PFSK-1 (cell line): ENCODE data around the gene NRARP.

ENCODE experiments used
- FOXP2 ChIP-seq: optimal IDR thresholded peaks from 2 replicates; pipeline ENCODE3; 2011; ENCODE audit warnings: borderline replicate concordance, control low read depth, inconsistent platforms; ENCODE audit not compliant: insufficient read depth; ENCODE audit errors: extremely low read length, extremely low read depth
- POLR2AphosphoS5 ChIP-seq: IDR thresholded peaks from 2 replicates; pipeline ENCODE4 v1.6.1; 2012; ENCODE audit warnings: low read depth, mild to moderate bottlenecking, control low read depth, low read length, moderate library complexity
- REST ChIP-seq, 2 experiments: IDR thresholded peaks; 2 replicates each; pipeline versions ENCODE4 v1.6.1 to v1.8.0; 2011 to 2012; ENCODE audit warnings: low read depth in 2 of 2, low read length in 2 of 2, control low read depth in 1 of 2, inconsistent platforms in 1 of 2, mild to moderate bottlenecking in 1 of 2, moderate library complexity in 1 of 2; ENCODE audit not compliant: insufficient read depth in 1 of 2
- SIN3A ChIP-seq: IDR thresholded peaks from 2 replicates; pipeline ENCODE4 v1.6.1; 2012; ENCODE audit warnings: mild to moderate bottlenecking, low read length, moderate library complexity, borderline replicate concordance; ENCODE audit not compliant: insufficient read depth
- TAF1 ChIP-seq: IDR thresholded peaks from 2 replicates; pipeline ENCODE4 v1.6.1; 2012; ENCODE audit warnings: low read length, control low read depth, borderline replicate concordance; ENCODE audit not compliant: insufficient read depth

NRARP gene

GRCh38 chr9:137342482-137342881, 40.4 kb upstream of the NRARP start:
- TF ChIP-seq SIN3A = no peak
- no peak for TF ChIP-seq POLR2AphosphoS5
- TF ChIP-seq REST (IDR thresholded peaks at IDR 0.05; ENCODE audit: insufficient read depth in 1 of 2, low read depth in 2 of 2, low read length in 2 of 2) = no peak
- TF ChIP-seq TAF1 = no peak
- TF ChIP-seq FOXP2 = no peak

- TF ChIP-seq SIN3A = no peak
- no peak for TF ChIP-seq TAF1
- no peak for TF ChIP-seq POLR2AphosphoS5
- no peak for TF ChIP-seq REST (IDR thresholded peaks at IDR 0.05; ENCODE audit: insufficient read depth in 1 of 2, low read depth in 2 of 2, low read length in 2 of 2)
- TF ChIP-seq FOXP2 = no peak
Measured at GRCh38 chr9:137341227-137341626, 39.2 kb upstream of the NRARP start.

GRCh38 chr9:137339045-137339907, 37.2 kb upstream of the NRARP start:
- TF ChIP-seq TAF1 (no peak), REST (IDR thresholded peaks at IDR 0.05; ENCODE audit: insufficient read depth in 1 of 2, low read depth in 2 of 2, low read length in 2 of 2) (no peak), FOXP2 (no peak), SIN3A (no peak), POLR2AphosphoS5 (no peak)

GRCh38 chr9:137336735-137337134, 34.7 kb upstream of the NRARP start:
- TF ChIP-seq SIN3A (no peak), REST (IDR thresholded peaks at IDR 0.05; ENCODE audit: insufficient read depth in 1 of 2, low read depth in 2 of 2, low read length in 2 of 2) (no peak), POLR2AphosphoS5 (no peak), FOXP2 (no peak), TAF1 (no peak)
